ENCODE results near the gene ARNT2. TPM values are rescaled to one million over a fixed set of nuclear protein-coding genes. Genes with fewer than 3 reads are reported as not detected.
A peak's percentile ranks its signal among the peaks of the same experiment; 100 is the strongest.

Gene ARNT2
- total RNA-seq, 4 donors from 2014 or later, result 1.8 to 5.1 (median 3.6) TPM

DNA sequence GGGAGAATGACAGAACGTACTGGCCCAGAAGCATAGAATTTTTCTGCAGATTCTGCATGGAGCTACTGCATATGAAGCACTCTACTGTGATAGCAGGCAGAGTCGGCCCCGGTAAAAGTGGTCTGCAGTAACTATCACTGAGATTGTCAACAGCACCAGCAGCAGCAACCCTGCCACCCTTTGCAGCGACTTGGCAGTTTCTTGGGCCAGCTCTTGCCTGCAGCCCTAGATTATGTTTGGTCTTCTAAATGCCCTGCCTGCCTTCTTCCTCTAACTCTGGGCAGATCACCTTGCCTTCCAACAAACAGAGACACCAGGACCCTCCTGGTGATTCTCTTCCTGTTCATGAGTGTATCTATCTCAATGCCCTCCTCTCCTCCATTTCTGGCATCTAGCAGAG, 161.8 kb downstream of the ARNT2 start:
- TF ChIP-seq POLR2AphosphoS5 (IDR thresholded peaks at IDR 0.05), result no peak
- no peak for TF ChIP-seq POLR2A (IDR thresholded peaks at IDR 0.05)
- TF ChIP-seq EP300 (IDR thresholded peaks at IDR 0.05), result no peak
- TF ChIP-seq, protein P1, sequence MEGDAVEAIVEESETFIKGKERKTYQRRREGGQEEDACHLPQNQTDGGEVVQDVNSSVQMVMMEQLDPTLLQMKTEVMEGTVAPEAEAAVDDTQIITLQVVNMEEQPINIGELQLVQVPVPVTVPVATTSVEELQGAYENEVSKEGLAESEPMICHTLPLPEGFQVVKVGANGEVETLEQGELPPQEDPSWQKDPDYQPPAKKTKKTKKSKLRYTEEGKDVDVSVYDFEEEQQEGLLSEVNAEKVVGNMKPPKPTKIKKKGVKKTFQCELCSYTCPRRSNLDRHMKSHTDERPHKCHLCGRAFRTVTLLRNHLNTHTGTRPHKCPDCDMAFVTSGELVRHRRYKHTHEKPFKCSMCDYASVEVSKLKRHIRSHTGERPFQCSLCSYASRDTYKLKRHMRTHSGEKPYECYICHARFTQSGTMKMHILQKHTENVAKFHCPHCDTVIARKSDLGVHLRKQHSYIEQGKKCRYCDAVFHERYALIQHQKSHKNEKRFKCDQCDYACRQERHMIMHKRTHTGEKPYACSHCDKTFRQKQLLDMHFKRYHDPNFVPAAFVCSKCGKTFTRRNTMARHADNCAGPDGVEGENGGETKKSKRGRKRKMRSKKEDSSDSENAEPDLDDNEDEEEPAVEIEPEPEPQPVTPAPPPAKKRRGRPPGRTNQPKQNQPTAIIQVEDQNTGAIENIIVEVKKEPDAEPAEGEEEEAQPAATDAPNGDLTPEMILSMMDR (IDR thresholded peaks at IDR 0.05), result no peak
- H3K4me1 ChIP-seq, result peaks cover 9% of the 10 kb centered on the region
- H3K36me3 ChIP-seq, result no peaks in the 10 kb centered on the region
- no peak overlapping the region for H3K4me3 ChIP-seq
- no peak for DNase-seq (ENCODE audit: low spot score in 2 of 2)
- H3K27ac ChIP-seq, result no peak overlapping the region
- WGBS, result 89% methylated on average over 4 of the region's 4 CpGs
- H3K27me3 ChIP-seq, result no peaks in the 10 kb centered on the region
- H3K9me3 ChIP-seq, result no peaks in the 10 kb centered on the region

- Histone ChIP-seq H3K4me3 (no peak overlapping the region), H3K27me3 (no peaks in the 10 kb centered on the region), H3K36me3 (no peaks in the 10 kb centered on the region), H3K9me3 (no peaks in the 10 kb centered on the region), H3K27ac (no peak overlapping the region), H3K4me1 (peaks cover 6% of the 10 kb centered on the region)
- 2% methylated on average over 5 of the region's 5 CpGs for WGBS
- DNase-seq (ENCODE audit: low spot score in 2 of 2), result no peak
- TF ChIP-seq POLR2AphosphoS5 (IDR thresholded peaks at IDR 0.05) (no peak), POLR2A (IDR thresholded peaks at IDR 0.05) (no peak), EP300 (IDR thresholded peaks at IDR 0.05) (no peak)
- TF ChIP-seq, protein P1 (IDR thresholded peaks at IDR 0.05), result peak; percentile 52 to 65
These were observed 163.6 kb downstream of the ARNT2 start for GRCh38 chr15:80567721-80568157.

GRCh38 chr15:80568298-80568697, 164.1 kb downstream of the ARNT2 start:
- WGBS, result 67% methylated on average over 8 of the region's 8 CpGs
- TF ChIP-seq EP300 (IDR thresholded peaks at IDR 0.05) (no peak), POLR2AphosphoS5 (IDR thresholded peaks at IDR 0.05) (no peak), POLR2A (IDR thresholded peaks at IDR 0.05) (no peak)
- TF ChIP-seq, protein P1 (IDR thresholded peaks at IDR 0.05), result no peak

GRCh38 chr15:80568876-80569605, 164.9 kb downstream of the ARNT2 start:
- DNase-seq (ENCODE audit: low spot score in 2 of 2), result no peak
- no peak overlapping the region for H3K27ac ChIP-seq
- no peaks in the 10 kb centered on the region for H3K36me3 ChIP-seq
- no peaks in the 10 kb centered on the region for H3K9me3 ChIP-seq
- TF ChIP-seq POLR2AphosphoS5 (IDR thresholded peaks at IDR 0.05) (no peak), EP300 (IDR thresholded peaks at IDR 0.05) (no peak), POLR2A (IDR thresholded peaks at IDR 0.05) (no peak)
- TF ChIP-seq, protein P1 (IDR thresholded peaks at IDR 0.05), result no peak
- no peaks in the 10 kb centered on the region for H3K27me3 ChIP-seq
- WGBS, result 92% methylated on average over 20 of the region's 20 CpGs
- peaks cover 5% of the 10 kb centered on the region for H3K4me1 ChIP-seq
- no peak overlapping the region for H3K4me3 ChIP-seq

More at GRCh38 chr15:80568298-80568697, 164.1 kb downstream of the ARNT2 start:
- Histone ChIP-seq H3K4me1 (peaks cover 5% of the 10 kb centered on the region), H3K36me3 (no peaks in the 10 kb centered on the region), H3K27me3 (no peaks in the 10 kb centered on the region), H3K4me3 (no peak overlapping the region), H3K9me3 (no peaks in the 10 kb centered on the region), H3K27ac (no peak overlapping the region)
- no peak for DNase-seq (ENCODE audit: low spot score in 2 of 2)

GRCh38 chr15:80569656-80570055, 165.5 kb downstream of the ARNT2 start:
- H3K4me3 ChIP-seq, result no peak overlapping the region
- no peak overlapping the region for H3K27ac ChIP-seq
- H3K9me3 ChIP-seq, result no peaks in the 10 kb centered on the region
- peak in 1 of 2 donors; percentile 47 for DNase-seq (ENCODE audit: low spot score in 2 of 2)
- 92% methylated on average over 4 of the region's 4 CpGs for WGBS
- TF ChIP-seq, protein P1 (IDR thresholded peaks at IDR 0.05), result no peak
- TF ChIP-seq POLR2AphosphoS5 (IDR thresholded peaks at IDR 0.05), result no peak
- TF ChIP-seq EP300 (IDR thresholded peaks at IDR 0.05), result no peak
- TF ChIP-seq POLR2A (IDR thresholded peaks at IDR 0.05), result no peak
- no peaks in the 10 kb centered on the region for H3K36me3 ChIP-seq
- peaks cover 2% of the 10 kb centered on the region for H3K27me3 ChIP-seq
- H3K4me1 ChIP-seq, result peaks cover 5% of the 10 kb centered on the region
